NCI-H526 (cell line): ENCODE results near the gene BARHL2.
A peak's percentile ranks its signal among the peaks of the same experiment; 100 is the strongest.

Source experiments
- DNase-seq, 2 experiments: peaks; one replicate each; lab custom pipeline; 2025; lab: John Stamatoyannopoulos, UW

Gene BARHL2

DNA sequence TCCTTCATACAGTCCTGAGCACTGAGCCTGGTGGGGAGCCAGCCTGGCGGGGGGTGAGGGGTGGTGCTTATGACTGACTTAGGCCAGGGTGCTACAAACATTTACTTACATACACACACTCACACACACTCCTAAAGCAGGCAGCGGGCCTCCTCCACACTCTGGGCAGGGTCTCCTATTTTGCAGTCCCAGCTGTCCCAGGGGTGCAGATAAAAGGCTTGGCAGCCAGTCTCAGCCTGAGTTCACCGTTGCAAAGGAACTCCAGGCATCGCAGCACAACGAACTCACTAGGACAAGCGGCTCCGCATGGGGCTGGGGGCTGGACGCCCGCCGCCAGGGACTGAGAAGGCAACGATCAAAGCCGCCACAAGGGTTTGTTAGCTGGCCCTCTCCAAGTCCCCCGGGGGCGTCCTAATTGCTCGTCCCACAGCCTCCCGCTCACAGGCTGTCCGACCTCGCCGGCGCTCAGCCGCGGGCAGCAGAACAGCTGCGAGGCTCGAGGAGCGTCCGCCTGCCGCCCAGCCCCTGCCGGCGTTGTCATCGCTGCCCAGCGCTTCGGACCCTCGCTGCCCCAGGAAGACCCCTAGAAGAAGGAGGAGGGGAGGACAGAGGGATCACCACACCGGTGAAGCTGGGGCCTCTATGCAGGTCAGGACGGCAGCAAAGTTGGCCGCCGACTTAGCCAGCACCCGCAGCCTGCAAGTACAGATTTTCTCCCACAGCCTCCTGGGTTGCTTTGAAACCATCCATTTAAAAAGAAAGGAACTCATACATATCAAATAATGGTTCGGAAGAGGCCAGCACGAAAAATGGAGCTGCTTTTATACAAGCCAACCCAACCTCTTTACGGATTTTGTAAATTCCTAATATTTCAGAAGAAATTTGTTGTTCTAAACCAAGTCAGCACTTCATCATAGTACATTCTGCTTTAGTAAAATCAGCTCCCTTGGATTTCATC, 6.2 kb downstream of the BARHL2 start:
- peak in 1 of 2 experiments; percentile 52 for DNase-seq

- DNase-seq, result no peak
Observed at GRCh38 chr1:90709535-90709934, 7.6 kb downstream of the BARHL2 start.

- no peak for DNase-seq
Observed at GRCh38 chr1:90708826-90709225, 8.3 kb downstream of the BARHL2 start.

DNA sequence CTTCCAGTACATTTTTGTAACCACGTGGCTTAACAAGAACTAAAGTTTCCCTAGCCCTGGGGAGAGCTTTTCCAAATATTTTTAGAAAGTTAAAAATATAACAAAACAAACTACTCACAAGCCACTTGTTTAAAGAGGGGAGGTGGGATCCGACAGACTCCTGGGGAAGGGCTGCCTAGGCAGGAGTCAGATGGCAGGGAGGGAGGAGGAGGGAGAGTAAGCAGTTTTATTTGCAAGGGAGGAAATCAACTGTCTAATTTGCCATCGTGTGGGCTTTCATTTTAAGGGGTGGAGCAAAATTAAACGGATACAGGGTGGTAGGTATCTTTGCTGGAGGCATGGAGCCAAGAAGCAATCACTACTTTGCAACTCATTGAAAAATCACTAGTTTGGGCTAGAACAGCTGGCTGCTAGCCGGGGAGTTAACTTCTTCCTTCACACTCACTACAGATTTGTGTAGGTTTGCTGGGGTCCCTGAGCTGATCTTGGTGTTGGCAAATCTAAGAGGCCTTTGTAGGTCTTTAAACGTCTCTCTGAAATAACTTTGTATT, 8.8 kb downstream of the BARHL2 start:
- DNase-seq, result no peak

DNA sequence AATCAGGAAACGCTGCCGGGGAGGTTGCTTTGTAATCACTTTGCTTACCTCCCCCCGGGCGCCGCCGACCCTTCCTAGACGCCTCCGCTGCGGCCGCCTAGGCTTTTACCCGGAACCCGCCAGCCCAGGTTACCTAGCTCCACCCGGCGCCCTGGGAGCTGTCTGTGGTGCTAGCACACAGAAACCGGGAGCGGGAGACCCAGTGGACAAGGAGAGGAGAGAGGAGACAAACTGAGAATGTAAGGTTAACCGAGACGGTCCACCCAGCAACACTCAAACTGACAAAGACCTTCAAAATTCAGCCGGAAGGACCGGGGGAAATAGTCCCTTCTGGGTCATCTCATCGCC, 9.8 kb downstream of the BARHL2 start:
- DNase-seq, result peak in 1 of 2 experiments; percentile 52

GRCh38 chr1:90706437-90707362, 10.4 kb downstream of the BARHL2 start:
- peak; percentile 74 for DNase-seq

DNA sequence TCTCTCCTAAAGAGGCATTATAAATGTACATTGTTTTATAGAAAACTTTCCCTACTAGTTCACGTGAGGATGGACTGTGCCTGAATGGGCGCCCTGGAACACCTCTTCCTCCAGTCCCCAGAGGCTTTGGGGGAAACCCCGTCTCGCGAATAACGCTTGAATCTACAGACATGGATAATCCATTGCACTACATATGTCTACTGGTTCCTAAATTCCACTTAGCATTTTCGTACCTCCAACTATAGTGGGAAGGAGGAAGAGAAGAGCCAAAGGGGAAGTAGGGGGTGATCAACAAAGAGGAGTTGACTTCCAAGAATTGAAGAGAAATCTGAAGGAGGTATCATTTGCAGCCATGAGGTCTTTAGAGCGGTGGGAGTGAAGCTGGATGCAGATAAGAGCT, 11.1 kb downstream of the BARHL2 start:
- DNase-seq, result no peak

GRCh38 chr1:90704817-90705216, 12.3 kb downstream of the BARHL2 start:
- DNase-seq, result no peak

- DNase-seq, result no peak
Observed at GRCh38 chr1:90694846-90695245, 22.3 kb downstream of the BARHL2 start.

GRCh38 chr1:90687747-90688146, 29.4 kb downstream of the BARHL2 start:
- DNase-seq, result no peak

- no peak for DNase-seq
Observed at GRCh38 chr1:90675161-90675847, 41.8 kb downstream of the BARHL2 start.

DNA sequence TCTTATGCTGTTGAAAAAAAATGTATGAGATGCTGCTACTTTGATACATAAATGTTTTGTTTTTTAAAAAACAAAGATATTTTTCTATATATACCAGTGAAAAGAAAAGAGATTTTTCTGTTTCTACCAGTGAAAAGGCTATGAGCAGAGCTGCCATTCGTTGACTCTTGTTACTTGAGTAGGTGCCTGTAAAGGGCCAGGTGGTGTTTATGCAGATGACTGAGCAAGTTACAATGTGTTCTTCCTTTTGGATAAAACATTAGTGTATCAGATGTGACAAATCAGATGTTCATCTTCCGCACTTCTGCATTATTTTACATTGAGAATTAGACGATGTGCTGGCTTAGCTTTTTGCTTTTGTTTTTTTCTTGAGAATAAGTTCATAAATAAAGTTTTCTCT, 45.4 kb downstream of the BARHL2 start:
- DNase-seq, result peak in 1 of 2 experiments; percentile 2

- no peak for DNase-seq
Observed at GRCh38 chr1:90671251-90671650, 45.9 kb downstream of the BARHL2 start.
